Measurements from ENCODE around the gene FRAT2. TPM values are rescaled to one million over a fixed set of nuclear protein-coding genes. Genes with fewer than 3 reads are reported as not detected.
"Not testable (repeated sequence)": the region's sequence is repeated elsewhere in the genome, so short reads cannot be mapped to it uniquely, and the experiment has no call there.

Gene FRAT2
- total and polyA plus RNA-seq, 2 donors (not counting 3 experiments of a cell fraction or from before 2014, with no cell fraction given) = 6.6 to 11.3 TPM

- ChIA-PET POLR2A (no interaction called here), CTCF (no interaction called here)
- DNase-seq (ENCODE audit: low read depth, low spot score) (no peak), FAIRE-seq (no peak)
- intact Hi-C loops (cut with micrococcal nuclease) (no loop called here), dilution Hi-C loops (cut with MboI; ENCODE audit: extremely low pct_ligation_motif_present, low sequenced_read_pairs) (no loop called here)
- H3K9me3 ChIP-seq (replicated peaks; ENCODE audit: control insufficient read depth, insufficient read depth, low read length) = no peaks in the 10 kb centered on the region
- no peak overlapping the region for H3K9ac ChIP-seq (replicated peaks; ENCODE audit: extremely low read depth, insufficient read depth, low read length)
- H2AFZ ChIP-seq (ENCODE audit: low read depth, low read length) = no peak overlapping the region
- no peaks in the 10 kb centered on the region for H4K20me1 ChIP-seq (replicated peaks; ENCODE audit: control insufficient read depth, extremely low read depth, insufficient read depth, low read length)
- H3K27me3 ChIP-seq (ENCODE audit: control insufficient read depth in 2 of 2, insufficient read depth in 2 of 2, low read length in 2 of 2) = no peaks in the 10 kb centered on the region
- no peak for TF ChIP-seq POLR2A (IDR thresholded peaks at IDR 0.05; ENCODE audit: low read depth, low read length)
- TF ChIP-seq CTCF (IDR thresholded peaks at IDR 0.05; ENCODE audit: extremely low read depth in 1 of 2, insufficient read depth in 1 of 2, low read depth in 1 of 2, low read length in 2 of 2) = no peak
- TF ChIP-seq MAX (IDR thresholded peaks at IDR 0.05; ENCODE audit: insufficient read depth, insufficient read length) = no peak
- TF ChIP-seq GATA2 (IDR thresholded peaks at IDR 0.05; ENCODE audit: insufficient read depth, insufficient read length, low read depth, low read length) = no peak
- no peak for TF ChIP-seq JUN (IDR thresholded peaks at IDR 0.05; ENCODE audit: borderline replicate concordance, insufficient read depth, insufficient read length, low read depth)
- no peak for TF ChIP-seq POLR2AphosphoS5 (IDR thresholded peaks at IDR 0.05; ENCODE audit: insufficient read depth, low read depth, low read length)
- TF ChIP-seq MYC (IDR thresholded peaks at IDR 0.05; ENCODE audit: low read depth, low read length) = no peak
- no peak for TF ChIP-seq FOS (IDR thresholded peaks at IDR 0.05; ENCODE audit: borderline replicate concordance, insufficient read depth, low read length)
- TF ChIP-seq EZH2 (IDR thresholded peaks at IDR 0.05; ENCODE audit: borderline replicate concordance, low read depth, low read length, severe bottlenecking) = no peak
- H3K27ac ChIP-seq (ENCODE audit: insufficient read depth, low read depth, low read length) = no peak overlapping the region
- no peak overlapping the region for H3K4me3 ChIP-seq (replicated peaks in 1 of 3; ENCODE audit: insufficient read depth in 1 of 3, low read depth in 1 of 3, low read length in 3 of 3)
- H3K4me1 ChIP-seq (ENCODE audit: control insufficient read depth, extremely low read depth, insufficient read depth, low read length) = no peaks in the 10 kb centered on the region
- H3K36me3 ChIP-seq (ENCODE audit: control insufficient read depth in 2 of 2, extremely low read depth in 1 of 2, insufficient read depth in 2 of 2, low read length in 2 of 2) = no peaks in the 10 kb centered on the region
- H3K4me2 ChIP-seq (ENCODE audit: insufficient read depth, low read length) = no peak overlapping the region
- H3K79me2 ChIP-seq (ENCODE audit: control insufficient read depth, insufficient read depth, low read length) = no peaks in the 10 kb centered on the region
- BruUV-seq (replicated peaks) = no TSS peak
- no peaks in the 10 kb centered on the region for H3K9me1 ChIP-seq (replicated peaks; ENCODE audit: control insufficient read depth, extremely low read depth, insufficient read depth, low read length)
These were observed 12.8 kb upstream of the FRAT2 start for GRCh38 chr10:97347317-97347716.

GRCh38 chr10:97343664-97344063, 9.1 kb upstream of the FRAT2 start:
- CTCF ChIA-PET = interaction anchor here (3.4 kb wide), 1 partner anchor 11 kb away, joined by 14 read pairs; no protein-coding TSS in a partner anchor
- H3K4me2 ChIP-seq (ENCODE audit: insufficient read depth, low read length); H3K9me3 ChIP-seq (replicated peaks; ENCODE audit: control insufficient read depth, insufficient read depth, low read length); H3K79me2 ChIP-seq (ENCODE audit: control insufficient read depth, insufficient read depth, low read length); H3K9ac ChIP-seq (replicated peaks; ENCODE audit: extremely low read depth, insufficient read depth, low read length); H3K27ac ChIP-seq (ENCODE audit: insufficient read depth, low read depth, low read length); BruUV-seq (replicated peaks); DNase-seq (ENCODE audit: low read depth, low spot score); H3K4me1 ChIP-seq (ENCODE audit: control insufficient read depth, extremely low read depth, insufficient read depth, low read length); H3K4me3 ChIP-seq (replicated peaks in 1 of 3; ENCODE audit: insufficient read depth in 1 of 3, low read depth in 1 of 3, low read length in 3 of 3); H3K27me3 ChIP-seq (ENCODE audit: control insufficient read depth in 2 of 2, insufficient read depth in 2 of 2, low read length in 2 of 2); dilution Hi-C loops (cut with MboI; ENCODE audit: extremely low pct_ligation_motif_present, low sequenced_read_pairs); H3K9me1 ChIP-seq (replicated peaks; ENCODE audit: control insufficient read depth, extremely low read depth, insufficient read depth, low read length); intact Hi-C loops (cut with micrococcal nuclease); H4K20me1 ChIP-seq (replicated peaks; ENCODE audit: control insufficient read depth, extremely low read depth, insufficient read depth, low read length); FAIRE-seq; H2AFZ ChIP-seq (ENCODE audit: low read depth, low read length); H3K36me3 ChIP-seq (ENCODE audit: control insufficient read depth in 2 of 2, extremely low read depth in 1 of 2, insufficient read depth in 2 of 2, low read length in 2 of 2); POLR2A ChIA-PET: not testable (repeated sequence)

Measured in endothelial cell of umbilical vein (primary cell).